Right lobe of liver (tissue), 4 donors: ENCODE results near the gene MMP25.

Experiments
- CTCF ChIP-seq, 4 donors: fragments of 200-600 bp in 3 of 4; fragments of 450-650 bp in 1 of 4; IDR thresholded peaks; one replicate each; pipeline versions ENCODE4 v1.5.1 to v1.8.0; 2016 to 2022; ENCODE audit warnings: antibody characterized with exemption in 4 of 4, mild to moderate bottlenecking in 2 of 4
- POLR2A ChIP-seq: fragments of 450-650 bp; IDR thresholded peaks from one replicate; pipeline ENCODE4 v1.6.1; 2017; ENCODE audit warnings: antibody characterized with exemption, mild to moderate bottlenecking
- donor health status: DM: no; HTN: no; CAD: no.
- donor health status: DM: no; HTN: no; CAD: no.
- donor health status: DM: no; HTN: yes; CAD: no.

- no peak for TF ChIP-seq CTCF (IDR thresholded peaks at IDR 0.05)
- no peak for TF ChIP-seq POLR2A
Observed at GRCh38 chr16:3088450-3088849, 42.1 kb downstream of the MMP25 start.
